Upper lobe of right lung (tissue), 1 donor: Measurements from ENCODE around the gene SHH. TPM values are rescaled to one million over a fixed set of nuclear protein-coding genes. Genes with fewer than 3 reads are reported as not detected.

ENCODE experiments used
- ATAC-seq: fragments of 200-7000 bp; cut with Tn5 transposase; one replicate; pipeline ENCODE4 v1.9.1; 2020; ENCODE audit warnings: mild to moderate bottlenecking, moderate library complexity
- DNase-seq: peaks from one replicate; pipeline ENCODE4 v3.0.0-alpha.2; 2020
- H3K27ac ChIP-seq: fragments of 200-600 bp; one replicate; pipeline ENCODE4 v1.8.0; 2022
- H3K27me3 ChIP-seq: fragments of 200-600 bp; one replicate; pipeline ENCODE4 v1.8.0; 2022; ENCODE audit warnings: mild to moderate bottlenecking
- H3K36me3 ChIP-seq: fragments of 200-600 bp; one replicate; pipeline ENCODE4 v1.8.0; 2022
- H3K4me1 ChIP-seq: fragments of 200-600 bp; one replicate; pipeline ENCODE4 v1.8.0; 2022
- H3K4me3 ChIP-seq: fragments of 200-600 bp; one replicate; pipeline ENCODE4 v1.8.0; 2022; ENCODE audit warnings: mild to moderate bottlenecking
- H3K9me3 ChIP-seq: fragments of 200-600 bp; one replicate; pipeline ENCODE4 v1.8.0; 2022
- CTCF ChIP-seq: fragments of 200-600 bp; IDR thresholded peaks from one replicate; pipeline ENCODE4 v1.8.0; 2022; ENCODE audit warnings: antibody characterized with exemption
- intact Hi-C: fragments of 100-400 bp; cut with DNase I; formaldehyde crosslinking; loops from one replicate; pipeline ENCODE4 v1.11.0; 2022
- total RNA-seq: library from RNA; stranded (reverse); fragmentation: NEBNext Ultra II Directional; extraction: Animal tissue kit (Norgen Biotek cat#: 25700); gene quantifications from one replicate; pipeline ENCODE4 v1.2.1, GENCODE V29; 2021
- donor health status: DM: no; HTN: yes; CAD: no; lungs with severe emphysema.

Gene SHH
- total RNA-seq, 1 donor from 2014 or later: 10.1 TPM

DNA sequence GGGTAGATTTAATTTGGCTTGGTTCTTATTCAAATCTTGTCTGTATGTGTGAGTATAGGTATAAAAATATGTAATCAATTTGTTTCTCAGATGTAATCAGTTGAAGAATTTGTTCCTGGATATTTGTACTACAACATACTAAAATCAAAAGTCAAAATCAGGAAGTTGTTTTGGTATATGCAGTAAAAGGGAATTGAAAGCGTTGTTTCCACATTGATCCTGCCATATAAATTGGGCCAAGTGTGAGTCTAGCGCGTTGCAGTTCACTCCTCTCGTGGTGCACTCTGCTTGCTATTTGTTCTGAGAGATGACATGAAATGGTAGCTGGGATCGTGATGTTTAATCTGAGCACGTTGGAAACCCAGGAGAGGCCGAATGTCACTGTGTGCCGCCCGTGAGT, 55.9 kb downstream of the SHH start:
- Histone ChIP-seq H3K36me3 (peaks cover 10% of the 10 kb centered on the region), H3K27ac (no peak overlapping the region), H3K4me3 (no peak overlapping the region), H3K27me3 (no peaks in the 10 kb centered on the region), H3K4me1 (peaks cover 30% of the 10 kb centered on the region), H3K9me3 (no peaks in the 10 kb centered on the region)
- intact Hi-C loops: no loop called here
- ATAC-seq: peak; percentile 75
- no peak for DNase-seq
- TF ChIP-seq CTCF: no peak

DNA sequence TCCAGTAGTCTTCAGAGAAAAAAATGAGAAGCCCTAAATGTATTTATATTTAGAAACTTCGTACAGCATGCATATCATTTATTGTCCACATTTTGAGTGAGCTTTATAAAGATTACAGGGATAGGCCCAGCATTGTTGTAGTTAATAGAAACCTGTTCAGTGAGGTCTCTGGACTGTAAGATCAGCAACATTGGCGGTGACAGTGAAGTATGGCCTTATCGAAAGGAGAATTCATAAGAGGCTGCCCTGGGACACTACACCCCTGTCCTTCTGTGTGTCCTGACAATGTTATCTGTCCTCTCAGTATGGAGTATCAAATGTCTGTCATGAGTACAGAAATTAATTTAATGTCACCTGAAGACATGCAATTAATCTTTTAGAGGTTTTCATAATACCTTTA, 57.2 kb downstream of the SHH start:
- intact Hi-C loops: no loop called here
- peaks cover 4% of the 10 kb centered on the region for H3K36me3 ChIP-seq
- no peak for DNase-seq
- peaks cover 43% of the 10 kb centered on the region for H3K4me1 ChIP-seq
- ATAC-seq: no peak
- H3K9me3 ChIP-seq: no peaks in the 10 kb centered on the region
- no peak overlapping the region for H3K4me3 ChIP-seq
- TF ChIP-seq CTCF: no peak
- no peaks in the 10 kb centered on the region for H3K27me3 ChIP-seq
- H3K27ac ChIP-seq: no peak overlapping the region

DNA sequence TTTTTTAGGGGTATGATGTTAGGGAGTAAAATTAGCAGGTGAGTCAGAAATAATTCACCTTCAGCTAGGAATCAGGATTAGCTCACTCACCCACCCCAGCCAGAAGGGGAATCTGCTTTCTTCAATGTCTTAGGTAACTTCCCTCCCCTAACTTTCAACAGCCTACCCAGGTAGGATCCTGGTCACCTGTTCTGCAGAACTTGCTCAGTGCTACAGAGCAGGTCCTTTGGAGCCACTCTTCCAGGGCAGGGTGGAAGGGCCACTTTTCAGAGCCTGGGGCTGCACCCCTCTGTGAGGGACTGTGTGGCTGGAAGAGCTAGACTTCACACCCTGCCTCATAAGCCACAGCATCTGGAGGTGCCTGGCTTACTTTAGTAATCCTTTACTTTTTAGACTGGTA, 58.1 kb downstream of the SHH start:
- Histone ChIP-seq H3K4me3 (no peak overlapping the region), H3K27ac (no peak overlapping the region), H3K36me3 (peaks cover 6% of the 10 kb centered on the region), H3K27me3 (no peaks in the 10 kb centered on the region), H3K4me1 (peaks cover 46% of the 10 kb centered on the region), H3K9me3 (no peaks in the 10 kb centered on the region)
- intact Hi-C loops: no loop called here
- no peak for DNase-seq
- no peak for TF ChIP-seq CTCF
- peak; percentile 48 for ATAC-seq

DNA sequence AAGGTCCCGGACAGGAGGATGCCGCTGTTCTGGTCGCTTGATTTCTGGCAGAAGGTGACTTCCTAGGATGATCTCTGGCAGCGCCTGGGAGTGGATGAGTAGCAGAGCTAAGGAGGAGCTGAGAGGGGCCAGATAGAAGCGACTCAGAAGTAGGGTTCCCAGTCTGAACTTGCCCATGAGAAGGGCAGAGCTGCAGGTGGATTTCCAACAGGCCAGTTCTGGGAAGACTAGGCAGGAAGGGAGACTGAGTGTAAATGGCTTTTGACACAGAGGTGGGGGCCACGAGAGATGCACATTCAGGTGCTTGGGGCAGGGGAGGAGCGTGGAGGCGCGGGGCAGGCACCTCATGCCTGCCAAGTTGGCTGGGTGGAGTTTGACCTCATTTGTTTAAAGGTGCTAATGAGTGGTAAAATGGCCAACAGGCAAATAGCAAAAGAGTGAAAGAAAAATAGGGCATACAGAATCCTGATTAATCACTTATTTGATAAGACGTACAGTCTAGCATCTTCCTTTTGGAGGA, 58.8 kb downstream of the SHH start:
- no peaks in the 10 kb centered on the region for H3K27me3 ChIP-seq
- peaks cover 49% of the 10 kb centered on the region for H3K4me1 ChIP-seq
- ATAC-seq (peak; percentile 24), DNase-seq (no peak)
- H3K4me3 ChIP-seq: no peak overlapping the region
- H3K9me3 ChIP-seq: no peaks in the 10 kb centered on the region
- no peak overlapping the region for H3K27ac ChIP-seq
- peaks cover 9% of the 10 kb centered on the region for H3K36me3 ChIP-seq
- TF ChIP-seq CTCF: no peak
- intact Hi-C loops: no loop called here

GRCh38 chr7:155752756-155753445, 59.4 kb downstream of the SHH start:
- intact Hi-C loops: no loop called here
- peaks cover 51% of the 10 kb centered on the region for H3K4me1 ChIP-seq

More at GRCh38 chr7:155752756-155753445, 59.4 kb downstream of the SHH start:
- Histone ChIP-seq H3K36me3 (peaks cover 15% of the 10 kb centered on the region), H3K9me3 (no peaks in the 10 kb centered on the region), H3K27ac (no peak overlapping the region), H3K4me3 (no peak overlapping the region), H3K27me3 (no peaks in the 10 kb centered on the region)
- ATAC-seq: peak; percentile 66
- no peak for DNase-seq
- TF ChIP-seq CTCF: no peak
